GM23338 (cell line): ENCODE results near the gene OR52M1. TPM values are rescaled to one million over a fixed set of nuclear protein-coding genes. Genes with fewer than 3 reads are reported as not detected.

Experiments
- ATAC-seq: fragments of 200-7000 bp; cut with Tn5 transposase; 3 replicates; pipeline ENCODE4 v1.9.1; 2020
- DNase-seq: peaks from one replicate; pipeline ENCODE4 v3.0.0-alpha.2; 2015; ENCODE audit warnings: low spot score
- H2AFZ ChIP-seq: fragments of 200-600 bp; sonication (generic); 2 replicates; pipeline ENCODE4 v1.8.0; 2016; ENCODE audit warnings: antibody characterized with exemption, mild to moderate bottlenecking, moderate library complexity
- H3F3A ChIP-seq: fragments of 200-600 bp; sonication (generic); replicated peaks from 2 replicates; pipeline ENCODE4 v1.8.0; 2017; ENCODE audit warnings: antibody characterized with exemption, mixed run types, low read depth
- H3K27ac ChIP-seq: fragments of 200-600 bp; sonication (generic); 2 replicates; pipeline ENCODE4 v1.6.1; 2016; ENCODE audit warnings: low read depth
- H3K27me3 ChIP-seq: fragments of 200-600 bp; sonication (generic); 2 replicates; pipeline ENCODE4 v1.8.0; 2016; ENCODE audit warnings: mild to moderate bottlenecking, mixed run types, moderate library complexity; ENCODE audit not compliant: insufficient read depth
- H3K36me3 ChIP-seq: fragments of 200-600 bp; sonication (generic); 2 replicates; pipeline ENCODE4 v1.8.0; 2016; ENCODE audit warnings: mild to moderate bottlenecking; ENCODE audit not compliant: insufficient read depth
- H3K4me1 ChIP-seq: fragments of 200-600 bp; sonication (generic); 2 replicates; pipeline ENCODE4 v1.8.0; 2016; ENCODE audit warnings: mild to moderate bottlenecking, moderate library complexity; ENCODE audit not compliant: insufficient read depth
- H3K4me2 ChIP-seq: fragments of 200-600 bp; sonication (generic); 2 replicates; pipeline ENCODE4 v1.7.1; 2017; ENCODE audit warnings: mixed run types
- H3K4me3 ChIP-seq: fragments of 200-600 bp; sonication (generic); 2 replicates; pipeline ENCODE4 v1.6.1; 2016; ENCODE audit warnings: mixed run types
- H3K79me2 ChIP-seq: fragments of 200-600 bp; sonication (generic); replicated peaks from 2 replicates; pipeline ENCODE4 v1.8.0; 2017; ENCODE audit warnings: mild to moderate bottlenecking; ENCODE audit not compliant: insufficient read depth
- H3K9me2 ChIP-seq: fragments of 200-600 bp; sonication (generic); 2 replicates; pipeline ENCODE4 v1.8.0; 2017; ENCODE audit not compliant: insufficient read depth
- H4K20me1 ChIP-seq: fragments of 200-600 bp; sonication (generic); replicated peaks from 2 replicates; pipeline ENCODE4 v1.8.0; 2017; ENCODE audit warnings: mild to moderate bottlenecking; ENCODE audit not compliant: insufficient read depth
- H3K27ac Mint-ChIP-seq: 2 replicates; pipeline ENCODE4 v1.8.0; 2020; ENCODE audit warnings: inconsistent platforms, mild to moderate bottlenecking, moderate library complexity, mixed read lengths
- H3K27me3 Mint-ChIP-seq: 3 replicates; pipeline ENCODE4 v1.8.0; 2022; ENCODE audit warnings: low read depth, mild to moderate bottlenecking, moderate library complexity, mixed read lengths, inconsistent platforms; ENCODE audit not compliant: insufficient read depth, poor library complexity
- H3K36me3 Mint-ChIP-seq: 3 replicates; pipeline ENCODE4 v1.8.0; 2021; ENCODE audit warnings: low read depth, mild to moderate bottlenecking, inconsistent platforms, moderate library complexity, mixed read lengths
- H3K4me1 Mint-ChIP-seq: 3 replicates; pipeline ENCODE4 v1.8.0; 2020; ENCODE audit warnings: mild to moderate bottlenecking, inconsistent platforms, mixed read lengths
- H3K4me3 Mint-ChIP-seq: 3 replicates; pipeline ENCODE4 v1.8.0; 2021; ENCODE audit warnings: moderate library complexity, mild to moderate bottlenecking, inconsistent platforms, mixed read lengths
- H3K9me3 Mint-ChIP-seq: 3 replicates; pipeline ENCODE4 v1.8.0; 2020; ENCODE audit warnings: moderate library complexity, mild to moderate bottlenecking, inconsistent platforms, mixed read lengths
- CREB1 ChIP-seq: fragments of 250-450 bp; sonication (Bioruptor Pico); IDR thresholded peaks from 2 replicates; pipeline ENCODE4 v1.5.0; 2020; ENCODE audit warnings: low read depth, mild to moderate bottlenecking, moderate library complexity
- CTCF ChIP-seq, 2 experiments: fragments of 200-600 bp in 1 of 2; sonication (generic) in 1 of 2; conservative IDR thresholded peaks; 2 replicates each; pipeline versions ENCODE4 v1.5.1 to v1.6.1; 2016 to 2017; ENCODE audit warnings: antibody characterized with exemption in 2 of 2, low read depth in 2 of 2, mild to moderate bottlenecking in 2 of 2, moderate library complexity in 1 of 2
- ETS1 ChIP-seq: IDR thresholded peaks from 2 replicates; pipeline ENCODE4 v1.6.1; 2016; ENCODE audit warnings: antibody characterized with exemption
- EZH2 ChIP-seq: fragments of 200-600 bp; sonication (generic); IDR thresholded peaks from one replicate; pipeline ENCODE4 v1.8.0; 2017; ENCODE audit warnings: antibody characterized with exemption, mild to moderate bottlenecking, low read depth; ENCODE audit not compliant: unreplicated experiment
- EZH2phosphoT487 ChIP-seq: fragments of 200-600 bp; sonication (generic); IDR thresholded peaks from one replicate; pipeline ENCODE4 v1.8.1; 2018; ENCODE audit warnings: antibody characterized with exemption; ENCODE audit not compliant: unreplicated experiment
- JUNB ChIP-seq: IDR thresholded peaks from one replicate; pipeline ENCODE4 v1.6.1; 2016; ENCODE audit warnings: antibody characterized with exemption; ENCODE audit not compliant: unreplicated experiment
- NANOG ChIP-seq: IDR thresholded peaks from 2 replicates; pipeline ENCODE4 v1.6.1; 2016; ENCODE audit warnings: antibody characterized with exemption, borderline replicate concordance
- STAT1 ChIP-seq: IDR thresholded peaks from one replicate; pipeline ENCODE4 v1.6.1; 2016; ENCODE audit warnings: antibody characterized with exemption; ENCODE audit not compliant: unreplicated experiment
- ZNF114 ChIP-seq: fragments of 250-450 bp; sonication (Bioruptor Pico); IDR thresholded peaks from 2 replicates; pipeline ENCODE4 v1.5.0; 2020; ENCODE audit warnings: mild to moderate bottlenecking, moderate library complexity
- ZNF331 ChIP-seq: fragments of 250-450 bp; sonication (Bioruptor Pico); IDR thresholded peaks from 2 replicates; pipeline ENCODE4 v1.5.0; 2020; ENCODE audit warnings: low read depth, mild to moderate bottlenecking, moderate library complexity
- polyA plus RNA-seq: library from polyadenylated mRNA; unstranded; fragments of >200 nt; fragmentation: Nextera tagmentation; extraction: Ambion mirVana; gene quantifications from 2 replicates; pipeline ENCODE4 v1.2.1, GENCODE V29; 2016
- total RNA-seq: library from RNA; depleted of rRNA; stranded (reverse); fragments of >200 nt; shearing (Covaris generic); gene quantifications from 2 replicates; pipeline ENCODE4 v1.2.3, GENCODE V29; 2014
- TF ChIP-seq, protein P1 (sequence below): IDR thresholded peaks from one replicate; pipeline ENCODE4 v1.6.1; 2018; ENCODE audit warnings: antibody characterized with exemption; ENCODE audit not compliant: unreplicated experiment

Gene OR52M1
- total and polyA plus RNA-seq, 2 experiments from 2014 or later = not detected

DNA sequence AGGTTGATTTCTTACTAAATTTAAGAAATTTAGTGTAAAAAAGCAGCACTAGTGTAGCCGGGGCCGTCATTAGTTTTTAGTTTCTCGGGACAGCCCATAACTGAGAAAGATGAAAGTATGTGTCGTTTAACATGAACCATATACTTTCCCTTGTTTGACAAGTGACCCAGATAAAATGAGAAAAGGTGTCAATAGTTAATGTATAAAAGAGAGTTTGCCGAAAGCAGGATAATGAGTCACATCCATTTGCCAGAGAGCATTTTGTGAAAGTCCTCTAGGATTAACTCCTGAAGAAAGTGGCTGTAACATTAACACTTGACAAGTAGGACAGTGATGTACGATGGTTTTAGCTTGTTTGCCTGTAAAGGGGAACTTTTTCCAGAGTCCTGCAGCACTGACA is 49.0 kb upstream of the OR52M1 start (continued):
- TF ChIP-seq ETS1 (no peak), EZH2phosphoT487 (no peak), JUNB (no peak), ZNF114 (CRISPR knock-in tag) (no peak), ZNF331 (CRISPR knock-in tag) (no peak), NANOG (no peak), EZH2 (no peak), STAT1 (no peak), CREB1 (no peak)
- TF ChIP-seq, protein P1, sequence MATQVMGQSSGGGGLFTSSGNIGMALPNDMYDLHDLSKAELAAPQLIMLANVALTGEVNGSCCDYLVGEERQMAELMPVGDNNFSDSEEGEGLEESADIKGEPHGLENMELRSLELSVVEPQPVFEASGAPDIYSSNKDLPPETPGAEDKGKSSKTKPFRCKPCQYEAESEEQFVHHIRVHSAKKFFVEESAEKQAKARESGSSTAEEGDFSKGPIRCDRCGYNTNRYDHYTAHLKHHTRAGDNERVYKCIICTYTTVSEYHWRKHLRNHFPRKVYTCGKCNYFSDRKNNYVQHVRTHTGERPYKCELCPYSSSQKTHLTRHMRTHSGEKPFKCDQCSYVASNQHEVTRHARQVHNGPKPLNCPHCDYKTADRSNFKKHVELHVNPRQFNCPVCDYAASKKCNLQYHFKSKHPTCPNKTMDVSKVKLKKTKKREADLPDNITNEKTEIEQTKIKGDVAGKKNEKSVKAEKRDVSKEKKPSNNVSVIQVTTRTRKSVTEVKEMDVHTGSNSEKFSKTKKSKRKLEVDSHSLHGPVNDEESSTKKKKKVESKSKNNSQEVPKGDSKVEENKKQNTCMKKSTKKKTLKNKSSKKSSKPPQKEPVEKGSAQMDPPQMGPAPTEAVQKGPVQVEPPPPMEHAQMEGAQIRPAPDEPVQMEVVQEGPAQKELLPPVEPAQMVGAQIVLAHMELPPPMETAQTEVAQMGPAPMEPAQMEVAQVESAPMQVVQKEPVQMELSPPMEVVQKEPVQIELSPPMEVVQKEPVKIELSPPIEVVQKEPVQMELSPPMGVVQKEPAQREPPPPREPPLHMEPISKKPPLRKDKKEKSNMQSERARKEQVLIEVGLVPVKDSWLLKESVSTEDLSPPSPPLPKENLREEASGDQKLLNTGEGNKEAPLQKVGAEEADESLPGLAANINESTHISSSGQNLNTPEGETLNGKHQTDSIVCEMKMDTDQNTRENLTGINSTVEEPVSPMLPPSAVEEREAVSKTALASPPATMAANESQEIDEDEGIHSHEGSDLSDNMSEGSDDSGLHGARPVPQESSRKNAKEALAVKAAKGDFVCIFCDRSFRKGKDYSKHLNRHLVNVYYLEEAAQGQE = no peak

- no peaks in the 10 kb centered on the region for H3K79me2 ChIP-seq
- no peak for TF ChIP-seq CREB1
- no peak for TF ChIP-seq CTCF (conservative IDR thresholded peaks at IDR 0.05; ENCODE audit: low read depth in 2 of 2)
- no peak for TF ChIP-seq JUNB
- TF ChIP-seq NANOG = no peak
- TF ChIP-seq STAT1 = no peak
- no peak for TF ChIP-seq ZNF114 (CRISPR knock-in tag)
- no peaks in the 10 kb centered on the region for H3K36me3 ChIP-seq
- H2AFZ ChIP-seq = no peak overlapping the region
- H3K36me3 Mint-ChIP-seq = no peaks in the 10 kb centered on the region
- peaks cover 2% of the 10 kb centered on the region; the same call in 2 of the 3 replicates for H3K9me3 Mint-ChIP-seq
- H3K4me3 Mint-ChIP-seq = no peak overlapping the region
- H3K4me3 ChIP-seq = no peak overlapping the region
- no peak overlapping the region for H3K27ac ChIP-seq
- H4K20me1 ChIP-seq = no peaks in the 10 kb centered on the region
- DNase-seq (no peak), ATAC-seq (no peak)
- no peaks in the 10 kb centered on the region for H3F3A ChIP-seq
- no peaks in the 10 kb centered on the region for H3K9me2 ChIP-seq
- H3K27me3 Mint-ChIP-seq = no peaks in the 10 kb centered on the region
- H3K27ac Mint-ChIP-seq = no peak overlapping the region; the same call in 1 of the 2 replicates
- H3K4me1 Mint-ChIP-seq = no peaks in the 10 kb centered on the region
- H3K4me1 ChIP-seq = no peaks in the 10 kb centered on the region
- no peak overlapping the region for H3K4me2 ChIP-seq
- H3K27me3 ChIP-seq = no peaks in the 10 kb centered on the region
Observed at GRCh38 chr11:4496557-4497248, 48.3 kb upstream of the OR52M1 start.
